H9 (cell line): ENCODE data around the gene C19orf73. TPM values are rescaled to one million over a fixed set of nuclear protein-coding genes. Genes with fewer than 3 reads are reported as not detected.

Source experiments
- DNase-seq: peaks from one replicate; pipeline ENCODE4 v3.0.0-alpha.2; 2017
- H2AFZ ChIP-seq: one replicate; pipeline ENCODE4 v1.6.1; 2013; ENCODE audit warnings: mild to moderate bottlenecking, low read length, control low read depth, moderate library complexity
- H2AK5ac ChIP-seq: 2 replicates; pipeline ENCODE4 v1.6.1; 2013; ENCODE audit warnings: low read length, control low read depth, mixed read lengths; ENCODE audit not compliant: insufficient read length
- H2BK120ac ChIP-seq: one replicate; pipeline ENCODE4 v1.6.1; 2013; ENCODE audit warnings: low read depth, mild to moderate bottlenecking, low read length, control low read depth, inconsistent platforms; ENCODE audit not compliant: poor library complexity, severe bottlenecking
- H2BK12ac ChIP-seq: 2 replicates; pipeline ENCODE4 v1.6.1; 2013; ENCODE audit warnings: low read length, control low read depth, mixed read lengths, low read depth; ENCODE audit not compliant: insufficient read length
- H2BK15ac ChIP-seq: 2 replicates; pipeline ENCODE4 v1.6.1; 2013; ENCODE audit warnings: low read depth, low read length, control low read depth
- H2BK20ac ChIP-seq: one replicate; pipeline ENCODE4 v1.6.1; 2013; ENCODE audit warnings: low read depth, mild to moderate bottlenecking, low read length, control low read depth, inconsistent platforms; ENCODE audit not compliant: poor library complexity, severe bottlenecking
- H2BK5ac ChIP-seq: 2 replicates; pipeline ENCODE4 v1.6.1; 2013; ENCODE audit warnings: low read length, control low read depth, mixed read lengths; ENCODE audit not compliant: insufficient read length
- H3K14ac ChIP-seq: 2 replicates; pipeline ENCODE4 v1.6.1; 2013; ENCODE audit warnings: low read length, control low read depth; ENCODE audit not compliant: insufficient read depth
- H3K18ac ChIP-seq: 2 replicates; pipeline ENCODE4 v1.6.1; 2013; ENCODE audit warnings: low read depth, mild to moderate bottlenecking, mixed read lengths, low read length, control low read depth; ENCODE audit not compliant: insufficient read length
- H3K23ac ChIP-seq: 2 replicates; pipeline ENCODE4 v1.6.1; 2013; ENCODE audit warnings: low read length, control low read depth, mixed read lengths, low read depth; ENCODE audit not compliant: insufficient read length
- H3K23me2 ChIP-seq: 2 replicates; pipeline ENCODE4 v1.6.1; 2013; ENCODE audit warnings: low read depth, mild to moderate bottlenecking, mixed read lengths, low read length, control low read depth; ENCODE audit not compliant: insufficient read length, poor library complexity, severe bottlenecking
- H3K27ac ChIP-seq: 2 replicates; pipeline ENCODE4 v1.5.1; 2013; ENCODE audit warnings: low read length, control low read depth, mixed read lengths, low read depth; ENCODE audit not compliant: insufficient read length
- H3K27me3 ChIP-seq: 2 replicates; pipeline ENCODE4 v1.6.1; 2013; ENCODE audit warnings: low read length, control low read depth, inconsistent platforms; ENCODE audit not compliant: insufficient read depth
- H3K4ac ChIP-seq: 2 replicates; pipeline ENCODE4 v1.6.1; 2013; ENCODE audit warnings: low read depth, mild to moderate bottlenecking, control low read depth, inconsistent platforms, low read length, moderate library complexity
- H3K4me1 ChIP-seq: 2 replicates; pipeline ENCODE4 v1.6.1; 2013; ENCODE audit warnings: low read length, control low read depth, inconsistent platforms; ENCODE audit not compliant: insufficient read depth
- H3K4me2 ChIP-seq: 2 replicates; pipeline ENCODE4 v1.6.1; 2013; ENCODE audit warnings: low read length, control low read depth, mixed read lengths; ENCODE audit not compliant: insufficient read length, insufficient read depth
- H3K56ac ChIP-seq: 2 replicates; pipeline ENCODE4 v1.6.1; 2013; ENCODE audit warnings: low read depth, mild to moderate bottlenecking, mixed read lengths, low read length, control low read depth; ENCODE audit not compliant: insufficient read length
- H3K79me1 ChIP-seq: 2 replicates; pipeline ENCODE4 v1.6.1; 2013; ENCODE audit warnings: low read depth, mild to moderate bottlenecking, moderate library complexity, low read length, control low read depth, inconsistent platforms; ENCODE audit not compliant: insufficient read depth, poor library complexity, severe bottlenecking
- H3K79me2 ChIP-seq: 2 replicates; pipeline ENCODE4 v1.6.1; 2013; ENCODE audit warnings: low read length, control low read depth, inconsistent platforms; ENCODE audit not compliant: insufficient read depth
- H3K9ac ChIP-seq: 2 replicates; pipeline ENCODE4 v1.6.1; 2013; ENCODE audit warnings: low read length, control low read depth, mixed read lengths; ENCODE audit not compliant: insufficient read length; ENCODE audit errors: extremely low read depth
- H3K9me3 ChIP-seq: one replicate; pipeline ENCODE4 v1.6.1; 2013; ENCODE audit warnings: low read depth, low read length, inconsistent platforms; ENCODE audit not compliant: control insufficient read depth
- H3T11ph ChIP-seq: one replicate; pipeline ENCODE4 v1.6.1; 2013; ENCODE audit warnings: mild to moderate bottlenecking, low read length, control low read depth, inconsistent platforms
- H4K20me1 ChIP-seq: one replicate; pipeline ENCODE4 v1.6.1; 2013; ENCODE audit not compliant: control insufficient read depth, insufficient read length, insufficient read depth
- H4K5ac ChIP-seq: 2 replicates; pipeline ENCODE4 v1.6.1; 2013; ENCODE audit warnings: low read depth, mild to moderate bottlenecking, mixed read lengths, low read length, control low read depth; ENCODE audit not compliant: insufficient read length
- H4K8ac ChIP-seq: replicated peaks from 2 replicates; pipeline ENCODE4 v1.6.1; 2013; ENCODE audit warnings: low read length, control low read depth, mixed read lengths, low read depth; ENCODE audit not compliant: insufficient read length
- H4K91ac ChIP-seq: 2 replicates; pipeline ENCODE4 v1.6.1; 2013; ENCODE audit warnings: low read depth, mild to moderate bottlenecking, moderate library complexity, mixed read lengths, low read length, control low read depth; ENCODE audit not compliant: insufficient read length
- H3K27ac Mint-ChIP-seq, 3 experiments: 2 replicates in 2 of 3; 3 replicates in 1 of 3; pipeline ENCODE4 v1.8.0; 2020 to 2021; ENCODE audit warnings: mixed read lengths in 3 of 3, mild to moderate bottlenecking in 1 of 3, moderate library complexity in 1 of 3
- H3K27me3 Mint-ChIP-seq: 2 replicates; pipeline ENCODE4 v1.8.0; 2021; ENCODE audit warnings: low read depth, mild to moderate bottlenecking, moderate library complexity, mixed read lengths
- H3K36me3 Mint-ChIP-seq, 3 experiments: 2 replicates in 2 of 3; 3 replicates in 1 of 3; pipeline ENCODE4 v1.8.0; 2020 to 2021; ENCODE audit warnings: low read depth in 3 of 3, mixed read lengths in 3 of 3; ENCODE audit not compliant: insufficient read depth in 1 of 3
- H3K4me1 Mint-ChIP-seq, 2 experiments: 2 replicates each; pipeline ENCODE4 v1.8.0; 2020; ENCODE audit warnings: mixed read lengths in 2 of 2
- H3K4me3 Mint-ChIP-seq, 2 experiments: 2 replicates in 1 of 2; 3 replicates in 1 of 2; pipeline ENCODE4 v1.8.0; 2020 to 2021; ENCODE audit warnings: mild to moderate bottlenecking in 2 of 2, mixed read lengths in 2 of 2, moderate library complexity in 1 of 2
- H3K9me3 Mint-ChIP-seq, 2 experiments: 2 replicates in 1 of 2; 3 replicates in 1 of 2; pipeline ENCODE4 v1.8.0; 2020; ENCODE audit warnings: mild to moderate bottlenecking in 2 of 2, mixed read lengths in 2 of 2, moderate library complexity in 1 of 2
- WGBS: extraction: QIAGEN DNeasy Blood & Tissue Kit; methylation state at CpG from one replicate; pipeline ENCODE4 v1.1.7; 2013; ENCODE audit warnings: missing lambda C conversion rate, low lambda C conversion rate, mixed read lengths; ENCODE audit not compliant: insufficient read length; ENCODE audit errors: extremely low coverage; 5-methylcytosine and 5-hydroxymethylcytosine counted together
- total RNA-seq: library from RNA; stranded (reverse); gene quantifications from 2 replicates; pipeline ENCODE4 v1.2.1, GENCODE V29; 2021
- TF ChIP-seq, protein P1 (sequence below): fragments of 200-600 bp; sonication (generic); conservative IDR thresholded peaks from 3 replicates; pipeline ENCODE4 v1.8.0; 2021; ENCODE audit warnings: antibody characterized with exemption, mild to moderate bottlenecking

The C19orf73 gene
- total RNA-seq, 1 experiment from 2014 or later, result 1.1 TPM

DNA sequence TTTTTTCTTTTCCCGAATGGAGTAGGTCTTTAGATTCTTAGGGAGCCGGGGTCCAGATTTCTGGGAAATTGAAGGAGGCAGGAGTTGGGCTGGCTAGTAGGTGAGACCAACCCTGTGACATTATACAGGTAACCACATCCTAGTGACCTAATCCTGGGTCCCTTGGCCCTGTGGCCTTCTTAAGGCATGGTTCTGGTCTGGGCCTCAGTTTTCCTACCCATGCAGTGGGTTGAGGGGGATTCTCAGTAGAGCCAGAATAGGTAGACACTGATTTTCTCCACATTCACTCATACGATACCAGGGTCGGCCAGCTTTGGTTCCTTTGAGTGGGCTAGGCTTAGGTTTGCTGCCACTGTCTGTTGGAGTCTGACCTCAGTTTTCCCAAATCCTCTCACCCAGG lies 7.6 kb upstream of the C19orf73 start:
- TF ChIP-seq, protein P1, sequence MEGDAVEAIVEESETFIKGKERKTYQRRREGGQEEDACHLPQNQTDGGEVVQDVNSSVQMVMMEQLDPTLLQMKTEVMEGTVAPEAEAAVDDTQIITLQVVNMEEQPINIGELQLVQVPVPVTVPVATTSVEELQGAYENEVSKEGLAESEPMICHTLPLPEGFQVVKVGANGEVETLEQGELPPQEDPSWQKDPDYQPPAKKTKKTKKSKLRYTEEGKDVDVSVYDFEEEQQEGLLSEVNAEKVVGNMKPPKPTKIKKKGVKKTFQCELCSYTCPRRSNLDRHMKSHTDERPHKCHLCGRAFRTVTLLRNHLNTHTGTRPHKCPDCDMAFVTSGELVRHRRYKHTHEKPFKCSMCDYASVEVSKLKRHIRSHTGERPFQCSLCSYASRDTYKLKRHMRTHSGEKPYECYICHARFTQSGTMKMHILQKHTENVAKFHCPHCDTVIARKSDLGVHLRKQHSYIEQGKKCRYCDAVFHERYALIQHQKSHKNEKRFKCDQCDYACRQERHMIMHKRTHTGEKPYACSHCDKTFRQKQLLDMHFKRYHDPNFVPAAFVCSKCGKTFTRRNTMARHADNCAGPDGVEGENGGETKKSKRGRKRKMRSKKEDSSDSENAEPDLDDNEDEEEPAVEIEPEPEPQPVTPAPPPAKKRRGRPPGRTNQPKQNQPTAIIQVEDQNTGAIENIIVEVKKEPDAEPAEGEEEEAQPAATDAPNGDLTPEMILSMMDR, result no peak
- Histone ChIP-seq H3K27me3 (no peaks in the 10 kb centered on the region), H3K79me2 (no peaks in the 10 kb centered on the region), H3K79me1 (no peaks in the 10 kb centered on the region), H3T11ph (no peak overlapping the region), H3K4me2 (no peak overlapping the region), H3K27ac (no peak overlapping the region), H3K18ac (no peak overlapping the region), H2BK20ac (no peak overlapping the region), H2BK12ac (no peak overlapping the region), H2BK120ac (no peak overlapping the region), H3K23ac (no peak overlapping the region), H4K5ac (no peak overlapping the region), H2AFZ (no peak overlapping the region), H3K4ac (no peak overlapping the region), H2AK5ac (no peak overlapping the region), H3K9ac (no peak overlapping the region), H2BK15ac (no peak overlapping the region), H3K4me1 (peaks cover 4% of the 10 kb centered on the region; the same call in 1 of the 2 replicates), H3K14ac (no peak overlapping the region), H3K9me3 (no peaks in the 10 kb centered on the region), H4K8ac (no peak overlapping the region), H3K23me2 (peaks cover 8% of the 10 kb centered on the region), H4K91ac (no peak overlapping the region), H4K20me1 (no peaks in the 10 kb centered on the region), H2BK5ac (no peak overlapping the region), H3K56ac (no peak overlapping the region)
- Mint-ChIP-seq H3K4me1 (peaks cover 18 to 29% of the 10 kb centered on the region in 2 experiments), H3K27ac (no peak overlapping the region), H3K36me3 (peaks cover 6 to 13% (median 7%) of the 10 kb centered on the region in 3 experiments; a peak in 5 of 7 replicates), H3K4me3 (no peak overlapping the region), H3K27me3 (peaks cover 19% of the 10 kb centered on the region), H3K9me3 (no peaks in the 10 kb centered on the region)
- no CpG with 5 or more reads among the region's 4 CpGs for WGBS
- DNase-seq, result no peak
